ENCODE measurements around the gene ICA1. TPM values are rescaled to one million over a fixed set of nuclear protein-coding genes. Genes with fewer than 3 reads are reported as not detected.

The ICA1 gene
- total RNA-seq, 1 experiment from 2014 or later, result 28.8 TPM

DNA sequence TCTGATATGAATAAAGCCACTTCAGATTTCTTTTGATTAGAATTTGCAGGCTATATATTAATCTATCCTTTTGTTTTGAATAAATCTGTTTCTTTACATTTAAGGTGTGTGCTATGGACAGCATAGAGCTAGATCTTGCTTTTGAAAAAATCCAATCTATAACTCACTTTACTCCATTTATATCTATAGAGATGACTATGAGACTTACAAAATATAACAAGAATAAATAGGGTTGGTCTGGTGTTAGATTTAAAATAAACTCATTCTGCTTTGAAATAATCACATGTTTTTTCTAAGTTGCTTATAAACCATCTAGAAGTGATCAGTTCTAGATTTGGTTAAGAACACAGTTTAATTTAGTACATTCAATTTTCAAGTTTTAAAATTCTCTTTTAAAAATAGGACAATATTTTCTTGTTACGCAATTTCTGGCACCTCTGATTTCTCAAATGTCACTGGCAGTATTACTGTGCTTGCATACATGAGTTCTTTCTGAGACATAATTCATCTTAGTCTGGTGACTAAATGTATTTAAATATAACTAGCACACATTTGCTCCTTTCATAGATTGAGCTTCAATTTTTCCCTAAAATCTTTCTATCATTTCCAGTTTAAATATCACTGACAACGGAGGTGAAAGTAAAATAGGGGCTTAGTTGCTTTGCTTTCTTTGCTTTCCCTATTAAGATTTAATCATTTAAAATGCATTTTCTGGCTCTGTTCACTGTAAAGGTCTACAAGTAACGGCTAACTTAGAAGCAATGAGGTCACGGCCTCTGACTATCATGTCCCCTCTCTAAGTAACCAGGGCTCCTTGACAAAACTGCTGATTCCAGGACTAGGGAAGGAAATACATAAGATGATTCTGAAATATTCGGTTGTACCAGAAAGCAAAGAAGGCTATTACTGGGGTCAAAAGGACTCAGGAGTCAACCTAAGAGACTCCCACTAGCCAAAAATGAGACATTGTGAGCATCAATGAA, 89.3 kb downstream of the ICA1 start:
- Histone ChIP-seq H3K14ac (ENCODE audit: insufficient read depth, low read length) (no peak overlapping the region), H3K27ac (ENCODE audit: insufficient read length, low read depth, low read length) (no peak overlapping the region), H4K91ac (ENCODE audit: insufficient read length, low read depth, low read length) (no peak overlapping the region), H3K4me1 (ENCODE audit: insufficient read depth, low read length) (peaks cover 5% of the 10 kb centered on the region; the same call in 1 of the 2 replicates), H2BK120ac (ENCODE audit: low read depth, low read length, poor library complexity, severe bottlenecking) (no peak overlapping the region), H3K9ac (ENCODE audit: extremely low read depth, insufficient read length, low read length) (no peak overlapping the region), H3K79me1 (ENCODE audit: insufficient read depth, low read depth, low read length, poor library complexity, severe bottlenecking) (no peaks in the 10 kb centered on the region), H3T11ph (ENCODE audit: low read length) (no peak overlapping the region), H3K79me2 (ENCODE audit: insufficient read depth, low read length) (no peaks in the 10 kb centered on the region), H3K27me3 (ENCODE audit: insufficient read depth, low read length) (no peaks in the 10 kb centered on the region), H3K56ac (ENCODE audit: insufficient read length, low read depth, low read length) (no peak overlapping the region), H3K9me3 (ENCODE audit: control insufficient read depth, low read depth, low read length) (no peaks in the 10 kb centered on the region), H4K8ac (replicated peaks; ENCODE audit: insufficient read length, low read depth, low read length) (no peak overlapping the region), H3K18ac (ENCODE audit: insufficient read length, low read depth, low read length) (no peak overlapping the region), H3K4me2 (ENCODE audit: insufficient read depth, insufficient read length, low read length) (no peak overlapping the region), H2BK12ac (ENCODE audit: insufficient read length, low read depth, low read length) (no peak overlapping the region), H2AFZ (ENCODE audit: low read length) (no peak overlapping the region), H2BK20ac (ENCODE audit: low read depth, low read length, poor library complexity, severe bottlenecking) (no peak overlapping the region), H2BK15ac (ENCODE audit: low read depth, low read length) (no peak overlapping the region), H3K23me2 (ENCODE audit: insufficient read length, low read depth, low read length, poor library complexity, severe bottlenecking) (no peaks in the 10 kb centered on the region), H4K5ac (ENCODE audit: insufficient read length, low read depth, low read length) (no peak overlapping the region), H3K23ac (ENCODE audit: insufficient read length, low read depth, low read length) (no peak overlapping the region), H3K4ac (ENCODE audit: low read depth, low read length) (no peak overlapping the region), H4K20me1 (ENCODE audit: control insufficient read depth, insufficient read depth, insufficient read length) (no peaks in the 10 kb centered on the region), H2AK5ac (ENCODE audit: insufficient read length, low read length) (no peak overlapping the region), H2BK5ac (ENCODE audit: insufficient read length, low read length) (no peak overlapping the region)
- Mint-ChIP-seq H3K9me3 (no peaks in the 10 kb centered on the region), H3K27me3 (ENCODE audit: low read depth) (no peaks in the 10 kb centered on the region), H3K4me3 (no peak overlapping the region), H3K27ac (no peak overlapping the region), H3K36me3 (ENCODE audit: insufficient read depth in 1 of 3, low read depth in 3 of 3) (no peaks in the 10 kb centered on the region), H3K4me1 (peaks cover 32 to 38% of the 10 kb centered on the region in 2 experiments)
- no peak for DNase-seq
- TF ChIP-seq, protein P1, sequence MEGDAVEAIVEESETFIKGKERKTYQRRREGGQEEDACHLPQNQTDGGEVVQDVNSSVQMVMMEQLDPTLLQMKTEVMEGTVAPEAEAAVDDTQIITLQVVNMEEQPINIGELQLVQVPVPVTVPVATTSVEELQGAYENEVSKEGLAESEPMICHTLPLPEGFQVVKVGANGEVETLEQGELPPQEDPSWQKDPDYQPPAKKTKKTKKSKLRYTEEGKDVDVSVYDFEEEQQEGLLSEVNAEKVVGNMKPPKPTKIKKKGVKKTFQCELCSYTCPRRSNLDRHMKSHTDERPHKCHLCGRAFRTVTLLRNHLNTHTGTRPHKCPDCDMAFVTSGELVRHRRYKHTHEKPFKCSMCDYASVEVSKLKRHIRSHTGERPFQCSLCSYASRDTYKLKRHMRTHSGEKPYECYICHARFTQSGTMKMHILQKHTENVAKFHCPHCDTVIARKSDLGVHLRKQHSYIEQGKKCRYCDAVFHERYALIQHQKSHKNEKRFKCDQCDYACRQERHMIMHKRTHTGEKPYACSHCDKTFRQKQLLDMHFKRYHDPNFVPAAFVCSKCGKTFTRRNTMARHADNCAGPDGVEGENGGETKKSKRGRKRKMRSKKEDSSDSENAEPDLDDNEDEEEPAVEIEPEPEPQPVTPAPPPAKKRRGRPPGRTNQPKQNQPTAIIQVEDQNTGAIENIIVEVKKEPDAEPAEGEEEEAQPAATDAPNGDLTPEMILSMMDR (conservative IDR thresholded peaks at IDR 0.05), result no peak
- no CpG with 5 or more reads among the region's 5 CpGs for WGBS (ENCODE audit: extremely low coverage, insufficient read length, low lambda C conversion rate)

All from H9 (cell line).